Smooth muscle cell (in vitro differentiated cells): ENCODE results near the gene HAVCR2. TPM values are rescaled to one million over a fixed set of nuclear protein-coding genes. Genes with fewer than 3 reads are reported as not detected.
A peak's percentile ranks its signal among the peaks of the same experiment; 100 is the strongest.

ENCODE experiments used
- DNase-seq: peaks from one replicate; lab custom pipeline; 2025; ENCODE audit not compliant: unreplicated experiment; lab: John Stamatoyannopoulos, UW
- H2AFZ ChIP-seq: fragments of 200-600 bp; sonication (generic); 2 replicates; pipeline ENCODE4 v1.6.0; 2016; ENCODE audit warnings: antibody characterized with exemption, low read depth, mild to moderate bottlenecking
- H3F3A ChIP-seq: fragments of 200-600 bp; sonication (generic); 2 replicates; pipeline ENCODE4 v1.6.0; 2017; ENCODE audit warnings: antibody characterized with exemption, low read depth
- H3K27ac ChIP-seq: fragments of 200-600 bp; sonication (generic); 2 replicates; pipeline ENCODE4 v1.5.1; 2016; ENCODE audit warnings: low read depth, mild to moderate bottlenecking
- H3K27me3 ChIP-seq: fragments of 200-600 bp; sonication (generic); 2 replicates; pipeline ENCODE4 v1.6.1; 2016; ENCODE audit warnings: low read depth, mild to moderate bottlenecking
- H3K36me3 ChIP-seq: fragments of 200-600 bp; sonication (generic); 2 replicates; pipeline ENCODE4 v1.5.1; 2016; ENCODE audit warnings: low read depth
- H3K4me1 ChIP-seq: fragments of 200-600 bp; sonication (generic); 2 replicates; pipeline ENCODE4 v1.5.1; 2016; ENCODE audit warnings: low read depth
- H3K4me2 ChIP-seq: fragments of 200-600 bp; sonication (generic); 2 replicates; pipeline ENCODE4 v1.6.0; 2016; ENCODE audit warnings: mild to moderate bottlenecking
- H3K4me3 ChIP-seq: fragments of 200-600 bp; sonication (generic); 2 replicates; pipeline ENCODE4 v1.5.1; 2016; ENCODE audit warnings: mild to moderate bottlenecking
- H3K79me2 ChIP-seq: fragments of 200-600 bp; sonication (generic); 2 replicates; pipeline ENCODE4 v1.6.0; 2016; ENCODE audit warnings: low read depth, mild to moderate bottlenecking
- H3K9ac ChIP-seq: fragments of 200-600 bp; sonication (generic); 2 replicates; pipeline ENCODE4 v1.6.0; 2016; ENCODE audit warnings: low read depth
- H3K9me3 ChIP-seq: fragments of 200-600 bp; sonication (generic); replicated peaks from 2 replicates; pipeline ENCODE4 v1.5.1; 2016; ENCODE audit warnings: low read depth
- H4K20me1 ChIP-seq: fragments of 200-600 bp; sonication (generic); 2 replicates; pipeline ENCODE4 v1.6.0; 2016; ENCODE audit warnings: low read depth
- WGBS: methylation state at CpG from one replicate; pipeline ENCODE4 v1.1.7; 2016; ENCODE audit warnings: low lambda C conversion rate; 5-methylcytosine and 5-hydroxymethylcytosine counted together
- polyA plus RNA-seq: library from polyadenylated mRNA; unstranded; fragments of >200 nt; fragmentation: Nextera tagmentation; extraction: Ambion mirVana; gene quantifications from 2 replicates; pipeline ENCODE4 v1.2.1, GENCODE V29; 2016
- total RNA-seq: library from RNA; depleted of rRNA; stranded (reverse); fragments of >200 nt; gene quantifications from 2 replicates; pipeline ENCODE4 v1.2.3, GENCODE V29; 2014
- TF ChIP-seq, protein P1 (sequence below): fragments of 200-600 bp; sonication (generic); IDR thresholded peaks from 2 replicates; pipeline ENCODE4 v1.5.1; 2017; ENCODE audit warnings: borderline replicate concordance, mild to moderate bottlenecking, antibody characterized with exemption; ENCODE audit not compliant: insufficient read depth, poor library complexity, severe bottlenecking

HAVCR2 gene
- total and polyA plus RNA-seq, 2 experiments from 2014 or later: 0.04 to 0.17 TPM

DNA sequence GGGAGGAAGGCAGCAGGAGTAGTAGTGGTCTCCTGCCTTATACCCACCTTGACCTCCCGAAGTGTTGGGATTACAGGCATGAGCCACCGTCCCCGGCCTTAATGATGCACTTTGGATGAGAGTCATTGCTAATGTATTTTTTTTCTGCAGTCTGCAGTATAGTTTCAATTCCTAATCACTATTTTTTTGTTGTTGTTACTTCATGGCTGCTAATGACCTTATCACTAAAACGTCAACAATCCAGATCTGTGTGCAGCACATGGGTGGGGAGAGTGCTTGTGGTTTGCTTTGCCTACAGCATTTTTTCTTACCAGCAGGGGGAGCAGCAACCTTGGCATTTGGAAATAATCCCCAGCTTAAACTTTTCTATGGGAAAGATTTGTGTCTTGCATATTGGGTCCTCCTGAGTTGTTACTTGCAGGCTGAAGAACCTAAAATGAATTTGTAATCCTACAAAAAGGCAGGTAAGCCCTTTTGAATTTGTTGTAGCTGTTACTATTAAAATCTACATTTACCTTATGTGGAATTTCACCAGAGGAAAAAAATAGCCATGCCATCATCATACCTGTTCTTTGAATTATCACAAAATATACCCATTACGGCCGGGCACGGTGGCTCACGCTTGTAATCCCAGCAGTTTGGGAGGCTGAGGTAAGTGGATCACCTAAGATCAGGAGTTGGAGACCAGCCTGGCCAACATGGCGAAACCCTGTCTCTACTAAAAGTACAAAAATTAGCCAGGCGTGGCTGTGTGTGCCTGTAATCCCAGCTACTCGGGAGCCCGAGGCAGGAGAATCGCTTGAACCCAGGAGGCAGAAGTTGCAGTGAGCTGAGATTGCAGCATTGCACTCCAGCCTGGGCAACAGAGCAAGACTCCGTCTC lies 40.1 kb upstream of the HAVCR2 start:
- no peaks in the 10 kb centered on the region for H3K36me3 ChIP-seq
- H4K20me1 ChIP-seq: no peaks in the 10 kb centered on the region
- no peaks in the 10 kb centered on the region for H3K27me3 ChIP-seq
- no peaks in the 10 kb centered on the region for H3K9me3 ChIP-seq
- WGBS: 86% methylated on average over 14 of the region's 14 CpGs
- no peaks in the 10 kb centered on the region for H3F3A ChIP-seq
- H3K4me1 ChIP-seq: no peaks in the 10 kb centered on the region
- no peak overlapping the region for H3K9ac ChIP-seq
- no peak overlapping the region for H2AFZ ChIP-seq
- H3K4me3 ChIP-seq: no peak overlapping the region
- peak; percentile 1 for DNase-seq
- TF ChIP-seq, protein P1, sequence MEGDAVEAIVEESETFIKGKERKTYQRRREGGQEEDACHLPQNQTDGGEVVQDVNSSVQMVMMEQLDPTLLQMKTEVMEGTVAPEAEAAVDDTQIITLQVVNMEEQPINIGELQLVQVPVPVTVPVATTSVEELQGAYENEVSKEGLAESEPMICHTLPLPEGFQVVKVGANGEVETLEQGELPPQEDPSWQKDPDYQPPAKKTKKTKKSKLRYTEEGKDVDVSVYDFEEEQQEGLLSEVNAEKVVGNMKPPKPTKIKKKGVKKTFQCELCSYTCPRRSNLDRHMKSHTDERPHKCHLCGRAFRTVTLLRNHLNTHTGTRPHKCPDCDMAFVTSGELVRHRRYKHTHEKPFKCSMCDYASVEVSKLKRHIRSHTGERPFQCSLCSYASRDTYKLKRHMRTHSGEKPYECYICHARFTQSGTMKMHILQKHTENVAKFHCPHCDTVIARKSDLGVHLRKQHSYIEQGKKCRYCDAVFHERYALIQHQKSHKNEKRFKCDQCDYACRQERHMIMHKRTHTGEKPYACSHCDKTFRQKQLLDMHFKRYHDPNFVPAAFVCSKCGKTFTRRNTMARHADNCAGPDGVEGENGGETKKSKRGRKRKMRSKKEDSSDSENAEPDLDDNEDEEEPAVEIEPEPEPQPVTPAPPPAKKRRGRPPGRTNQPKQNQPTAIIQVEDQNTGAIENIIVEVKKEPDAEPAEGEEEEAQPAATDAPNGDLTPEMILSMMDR: peak; percentile 92
- H3K4me2 ChIP-seq: no peak overlapping the region
- H3K79me2 ChIP-seq: no peaks in the 10 kb centered on the region
- H3K27ac ChIP-seq: no peak overlapping the region

DNA sequence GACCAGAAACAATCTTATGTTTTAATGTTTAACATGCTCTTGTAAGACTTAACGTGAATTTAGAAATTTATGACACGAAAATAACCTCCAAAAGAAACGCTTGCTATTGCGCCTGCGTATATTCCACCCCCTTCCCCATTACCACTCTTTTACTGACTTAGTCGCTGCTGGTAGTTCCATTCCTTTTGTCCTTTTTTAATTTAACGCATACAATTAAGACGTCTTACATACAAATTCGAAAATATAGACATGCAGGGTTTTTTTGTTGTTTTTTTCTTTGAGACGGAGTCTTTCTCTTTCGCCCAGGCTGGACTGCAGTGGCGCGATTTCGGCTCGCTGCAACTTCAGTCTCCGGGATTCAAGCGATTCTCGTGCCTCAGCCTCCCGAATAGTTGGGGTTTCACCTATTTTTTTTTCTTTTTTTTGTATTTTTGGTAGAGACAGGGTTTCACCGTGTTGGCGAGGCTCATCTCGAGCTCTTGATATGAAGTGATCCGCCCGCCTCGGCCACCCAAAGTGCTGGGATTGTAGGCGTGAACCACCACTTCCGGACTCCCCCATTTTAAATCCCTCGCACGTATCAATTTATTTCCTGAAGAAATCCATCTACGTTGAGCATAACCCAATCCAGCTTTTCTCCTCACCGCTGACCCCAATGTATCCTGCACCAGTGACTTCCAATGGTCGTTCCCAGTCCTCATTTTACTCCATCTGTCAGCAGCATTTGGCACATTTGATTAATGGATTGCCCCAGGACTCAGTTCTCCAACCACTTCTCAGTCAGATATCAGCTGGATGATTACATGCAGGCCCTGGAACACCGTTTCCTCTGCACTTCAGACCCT lies 34.5 kb upstream of the HAVCR2 start:
- 52% methylated on average over 33 of the region's 33 CpGs for WGBS

DNA sequence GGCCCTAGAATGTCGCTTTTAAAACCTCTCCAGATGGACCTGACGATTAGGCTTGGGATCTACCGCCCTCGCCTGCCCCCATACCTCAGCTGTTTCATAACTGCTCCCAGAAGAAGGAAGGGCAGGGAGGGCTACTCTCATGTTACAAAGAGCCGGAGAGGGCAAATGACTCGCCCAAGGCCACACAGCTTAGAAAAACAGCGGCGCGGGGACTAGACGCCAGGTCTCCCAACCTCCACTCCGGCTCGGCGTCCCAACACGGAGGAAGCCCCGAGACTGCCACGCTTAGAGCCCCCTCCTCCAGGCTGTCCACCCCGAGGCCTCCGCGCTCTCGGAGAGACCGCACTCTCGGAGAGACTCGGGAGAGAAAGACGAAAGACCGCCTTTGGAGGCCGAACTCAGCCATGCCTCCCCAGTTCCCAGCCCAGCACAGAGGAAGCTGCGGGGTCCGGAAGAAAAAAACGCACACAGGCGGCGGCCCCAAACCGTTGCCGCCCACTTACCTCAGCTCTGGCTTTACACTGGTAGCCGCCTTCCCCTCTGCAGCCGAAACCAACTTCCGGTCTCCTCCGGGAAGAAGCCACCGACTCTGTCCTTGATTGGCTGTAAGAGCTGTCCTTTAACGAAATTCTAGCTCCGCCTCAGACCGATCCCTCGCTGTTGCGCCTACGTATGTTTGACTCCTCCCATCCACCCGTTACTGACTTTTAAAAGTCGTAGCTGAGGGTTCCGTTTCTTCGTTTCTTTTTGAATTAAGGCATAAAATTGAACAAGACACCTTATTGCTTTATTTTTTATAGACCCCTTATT lies 33.7 kb upstream of the HAVCR2 start, which contains the start of gene MED7:
Gene MED7 (minus strand): TSS at position 549 of the 810 bp plus-strand sequence. CDS start 3,434 bp downstream, outside the sequence.
- Histone ChIP-seq H3K9ac (peak within 1 kb of the TSS; percentile 93), H3K4me3 (peak within 1 kb of the TSS; percentile 95), H3K4me1 (peaks cover 6% of the 10 kb centered on the region), H3K27me3 (no peaks in the 10 kb centered on the region), H3F3A (no peaks in the 10 kb centered on the region), H3K79me2 (peaks cover 14% of the 10 kb centered on the region), H4K20me1 (no peaks in the 10 kb centered on the region), H3K36me3 (no peaks in the 10 kb centered on the region), H2AFZ (peak within 1 kb of the TSS; percentile 85), H3K9me3 (no peaks in the 10 kb centered on the region), H3K4me2 (peak within 1 kb of the TSS; percentile 96), H3K27ac (peak within 1 kb of the TSS; percentile 77)
- WGBS: under 1% methylated on average over 46 of the region's 48 CpGs
- TF ChIP-seq, protein P1: no peak
- peak; percentile 36 for DNase-seq

More for the DNA sequence above, 34.5 kb upstream of the HAVCR2 start:
- H3K4me1 ChIP-seq: peaks cover 6% of the 10 kb centered on the region
- no peaks in the 10 kb centered on the region for H3F3A ChIP-seq
- H3K79me2 ChIP-seq: peaks cover 14% of the 10 kb centered on the region
- no peak for DNase-seq
- H2AFZ ChIP-seq: peak overlapping the region; percentile 85
- no peaks in the 10 kb centered on the region for H3K36me3 ChIP-seq
- peak overlapping the region; percentile 95 for H3K4me3 ChIP-seq
- peak overlapping the region; percentile 93 for H3K9ac ChIP-seq
- H3K27ac ChIP-seq: peak overlapping the region; percentile 59
- no peaks in the 10 kb centered on the region for H4K20me1 ChIP-seq
- no peaks in the 10 kb centered on the region for H3K9me3 ChIP-seq
- TF ChIP-seq, protein P1: no peak
- H3K4me2 ChIP-seq: peak overlapping the region; percentile 96
- no peaks in the 10 kb centered on the region for H3K27me3 ChIP-seq
